HUES6 (cell line): ENCODE results near the gene CDH20.
A peak's percentile ranks its signal among the peaks of the same experiment; 100 is the strongest.

ENCODE experiments used
- H3K27ac ChIP-seq: 2 replicates; pipeline ENCODE4 v1.7.0; 2013; ENCODE audit warnings: low read depth, mild to moderate bottlenecking, low read length, inconsistent platforms
- H3K27me3 ChIP-seq: 2 replicates; pipeline ENCODE4 v1.6.1; 2013; ENCODE audit warnings: low read length; ENCODE audit not compliant: control insufficient read depth, insufficient read depth
- H3K36me3 ChIP-seq: 2 replicates; pipeline ENCODE4 v1.6.1; 2013; ENCODE audit warnings: low read length; ENCODE audit not compliant: control insufficient read depth, insufficient read depth
- H3K4me1 ChIP-seq: 2 replicates; pipeline ENCODE4 v1.6.1; 2013; ENCODE audit warnings: low read length; ENCODE audit not compliant: control insufficient read depth, insufficient read depth
- H3K4me3 ChIP-seq: 2 replicates; pipeline ENCODE4 v1.5.1; 2013; ENCODE audit warnings: low read depth, low read length
- H3K9ac ChIP-seq: one replicate; pipeline ENCODE4 v1.6.1; 2013; ENCODE audit warnings: mild to moderate bottlenecking, low read length
- H3K9me3 ChIP-seq: 2 replicates; pipeline ENCODE4 v1.6.1; 2013; ENCODE audit warnings: low read depth, low read length; ENCODE audit not compliant: control insufficient read depth, insufficient read depth

CDH20 gene

DNA sequence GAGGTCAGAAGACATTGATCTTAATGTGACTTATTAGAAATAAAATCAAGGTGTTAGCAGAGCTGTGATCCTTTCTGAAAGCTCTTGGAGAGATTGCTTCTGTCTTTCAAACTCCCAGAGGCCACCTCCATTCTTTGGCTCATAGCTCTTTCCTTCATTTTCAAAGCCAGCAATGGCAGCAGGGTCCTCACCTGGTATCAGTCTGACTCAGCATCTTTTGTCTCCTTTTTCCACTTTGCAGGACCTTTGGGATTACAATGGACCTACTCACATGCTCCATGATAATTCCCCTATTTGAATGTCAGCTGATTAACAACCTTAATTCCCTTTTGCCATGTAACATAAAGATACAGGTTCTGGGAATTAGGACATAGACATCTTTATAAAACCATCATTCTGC is 6.8 kb upstream of the CDH20 start:
- Histone ChIP-seq H3K9ac (no peak overlapping the region), H3K27me3 (no peaks in the 10 kb centered on the region), H3K4me1 (no peaks in the 10 kb centered on the region), H3K9me3 (no peaks in the 10 kb centered on the region), H3K4me3 (no peak overlapping the region), H3K27ac (no peak overlapping the region), H3K36me3 (no peaks in the 10 kb centered on the region)

DNA sequence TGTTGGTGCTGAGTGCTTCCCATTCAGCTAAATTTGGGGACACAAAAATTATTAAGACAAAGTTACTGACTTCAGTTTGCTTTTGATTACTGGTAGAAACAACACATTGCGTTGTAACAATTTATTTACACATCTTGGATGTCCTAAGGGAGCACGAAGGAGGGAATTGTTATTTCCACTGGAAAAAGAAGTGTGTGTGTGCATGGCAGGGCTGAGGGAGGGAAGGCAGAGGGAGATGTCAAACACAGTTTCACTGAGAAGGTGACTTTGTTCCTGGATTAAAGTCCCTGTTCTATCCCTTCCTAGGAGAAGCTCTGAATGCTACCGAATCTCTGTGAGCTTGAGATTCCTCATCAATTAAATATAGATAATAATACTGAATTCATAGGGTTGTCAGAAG is 3.8 kb upstream of the CDH20 start:
- Histone ChIP-seq H3K9me3 (no peaks in the 10 kb centered on the region), H3K9ac (no peak overlapping the region), H3K4me3 (no peak overlapping the region), H3K27me3 (peaks cover 24% of the 10 kb centered on the region), H3K36me3 (no peaks in the 10 kb centered on the region), H3K4me1 (peaks cover 6% of the 10 kb centered on the region), H3K27ac (no peak overlapping the region)

DNA sequence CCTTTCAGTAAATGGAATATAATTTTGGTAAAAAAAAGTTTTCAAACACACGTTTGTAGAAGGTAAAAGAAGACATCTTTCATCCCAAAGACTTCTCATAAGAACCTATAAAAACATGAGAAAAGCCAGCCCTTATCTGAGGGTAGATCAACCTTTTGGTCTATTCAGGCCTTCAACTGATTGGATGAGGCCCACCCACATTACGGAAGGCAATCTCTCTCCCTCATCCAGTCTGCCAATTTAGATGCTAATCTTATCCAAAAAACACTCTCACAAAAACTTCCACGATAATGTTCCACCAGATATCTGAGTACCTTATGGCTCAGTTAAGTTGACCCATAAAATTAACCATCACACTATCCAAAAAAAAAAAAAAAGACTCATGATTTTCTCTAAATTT is 2.2 kb upstream of the CDH20 start:
- peaks cover 18% of the 10 kb centered on the region for H3K4me1 ChIP-seq
- H3K27me3 ChIP-seq = peaks cover 41% of the 10 kb centered on the region
- no peak overlapping the region for H3K4me3 ChIP-seq
- H3K9me3 ChIP-seq = no peaks in the 10 kb centered on the region
- H3K36me3 ChIP-seq = no peaks in the 10 kb centered on the region
- no peak overlapping the region for H3K9ac ChIP-seq
- no peak overlapping the region for H3K27ac ChIP-seq

DNA sequence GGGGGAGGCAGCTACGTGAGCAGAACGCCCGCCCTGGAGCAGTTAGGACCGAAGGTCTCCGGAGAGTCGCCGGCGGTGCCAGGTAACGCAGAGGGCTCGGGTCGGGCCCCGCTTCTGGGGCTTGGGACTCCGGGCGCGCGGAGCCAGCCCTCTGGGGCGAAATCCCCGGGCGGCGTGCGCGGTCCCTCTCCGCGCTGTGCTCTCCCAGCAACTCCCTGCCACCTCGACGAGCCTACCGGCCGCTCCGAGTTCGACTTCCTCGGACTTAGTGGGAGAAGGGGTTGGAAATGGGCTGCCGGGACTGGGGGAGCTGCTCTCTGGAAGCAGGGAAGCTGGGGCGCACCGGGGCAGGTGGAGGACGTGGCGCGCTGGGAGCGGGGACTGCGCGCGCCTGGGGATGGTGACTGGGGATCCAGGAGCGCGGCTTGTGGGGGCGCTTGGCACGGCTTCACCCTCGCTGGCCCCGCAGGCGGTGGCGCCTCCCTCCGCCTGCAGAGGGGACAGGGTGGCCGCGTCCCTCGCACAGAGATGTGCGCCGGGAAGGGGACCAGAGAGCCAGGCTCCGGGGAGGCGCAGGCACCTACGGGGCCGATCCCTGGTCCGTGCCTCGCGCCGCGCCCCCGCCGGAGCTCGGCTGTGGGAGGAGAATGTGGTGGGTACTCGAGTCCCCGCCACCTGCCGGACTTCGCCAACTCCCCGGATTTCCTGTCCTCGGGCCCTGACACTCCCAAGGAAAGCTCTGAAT is 688 bp downstream of the CDH20 start:
- Histone ChIP-seq H3K9ac (peak overlapping the region; percentile 75), H3K4me3 (peak overlapping the region; percentile 74), H3K9me3 (no peaks in the 10 kb centered on the region), H3K4me1 (peaks cover 20% of the 10 kb centered on the region), H3K27ac (no peak overlapping the region), H3K27me3 (peaks cover 46% of the 10 kb centered on the region), H3K36me3 (no peaks in the 10 kb centered on the region)

DNA sequence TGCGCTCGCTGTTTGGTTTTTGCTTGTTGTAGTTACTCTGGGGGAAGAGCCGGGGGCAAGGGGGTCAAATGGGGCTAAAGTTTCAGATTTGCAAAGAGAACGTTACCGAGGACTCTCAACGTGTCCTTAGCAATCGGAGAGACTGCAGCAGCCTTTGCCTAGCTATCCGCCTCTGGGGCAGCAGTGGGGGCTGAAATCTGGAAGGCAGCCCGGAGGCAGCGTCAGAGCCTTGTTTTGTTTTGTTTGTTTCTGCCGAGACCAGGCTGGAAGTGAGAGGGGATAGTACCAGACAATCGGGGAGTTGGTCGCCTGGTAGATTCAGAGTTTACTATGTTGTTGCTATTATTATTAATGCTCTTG is 1.2 kb downstream of the CDH20 start:
- H3K4me3 ChIP-seq = peak overlapping the region; percentile 74

DNA sequence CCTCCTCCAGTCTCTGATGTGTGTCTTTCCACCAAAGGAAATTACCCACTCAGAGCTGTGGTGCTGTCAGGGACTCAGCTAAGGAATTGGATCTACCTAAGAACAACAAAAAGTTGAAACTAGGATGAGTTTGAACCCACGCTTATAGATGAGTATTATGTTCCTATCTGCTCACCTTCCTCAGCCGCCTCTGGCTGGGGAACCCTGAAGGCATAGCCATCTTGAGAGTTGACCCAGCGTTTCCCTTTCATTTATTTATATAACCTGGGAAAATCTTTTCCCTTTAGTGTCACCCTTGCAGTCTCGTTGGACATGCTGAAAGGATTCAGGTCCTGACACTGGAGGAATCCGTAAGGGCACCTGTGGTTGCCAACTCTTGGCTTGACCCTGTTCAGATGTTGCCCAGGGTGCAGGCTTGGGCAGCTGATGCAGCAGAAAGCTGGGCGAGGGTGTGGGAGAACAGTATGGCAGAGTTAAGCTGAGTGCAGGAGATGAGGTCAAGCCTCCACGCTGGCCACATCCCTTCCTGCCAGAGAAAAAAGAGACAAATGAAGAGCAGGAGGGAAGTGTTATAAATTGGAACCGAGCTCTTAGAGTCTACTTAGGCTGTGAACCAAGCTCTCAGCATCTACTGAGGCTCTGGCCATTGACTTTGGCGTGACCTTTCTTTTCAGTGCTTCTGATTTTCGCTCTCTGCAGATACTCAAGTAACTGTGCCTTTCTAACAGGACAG is 1.9 kb downstream of the CDH20 start:
- Histone ChIP-seq H3K27me3 (peaks cover 46% of the 10 kb centered on the region), H3K4me3 (peak overlapping the region; percentile 74), H3K9me3 (no peaks in the 10 kb centered on the region), H3K27ac (no peak overlapping the region), H3K9ac (no peak overlapping the region), H3K36me3 (no peaks in the 10 kb centered on the region), H3K4me1 (peaks cover 20% of the 10 kb centered on the region)

More for the DNA sequence above, 1.2 kb downstream of the CDH20 start:
- no peaks in the 10 kb centered on the region for H3K36me3 ChIP-seq
- H3K27me3 ChIP-seq = peaks cover 46% of the 10 kb centered on the region
- H3K9me3 ChIP-seq = no peaks in the 10 kb centered on the region
- peaks cover 20% of the 10 kb centered on the region for H3K4me1 ChIP-seq
- H3K9ac ChIP-seq = peak overlapping the region; percentile 75
- no peak overlapping the region for H3K27ac ChIP-seq

DNA sequence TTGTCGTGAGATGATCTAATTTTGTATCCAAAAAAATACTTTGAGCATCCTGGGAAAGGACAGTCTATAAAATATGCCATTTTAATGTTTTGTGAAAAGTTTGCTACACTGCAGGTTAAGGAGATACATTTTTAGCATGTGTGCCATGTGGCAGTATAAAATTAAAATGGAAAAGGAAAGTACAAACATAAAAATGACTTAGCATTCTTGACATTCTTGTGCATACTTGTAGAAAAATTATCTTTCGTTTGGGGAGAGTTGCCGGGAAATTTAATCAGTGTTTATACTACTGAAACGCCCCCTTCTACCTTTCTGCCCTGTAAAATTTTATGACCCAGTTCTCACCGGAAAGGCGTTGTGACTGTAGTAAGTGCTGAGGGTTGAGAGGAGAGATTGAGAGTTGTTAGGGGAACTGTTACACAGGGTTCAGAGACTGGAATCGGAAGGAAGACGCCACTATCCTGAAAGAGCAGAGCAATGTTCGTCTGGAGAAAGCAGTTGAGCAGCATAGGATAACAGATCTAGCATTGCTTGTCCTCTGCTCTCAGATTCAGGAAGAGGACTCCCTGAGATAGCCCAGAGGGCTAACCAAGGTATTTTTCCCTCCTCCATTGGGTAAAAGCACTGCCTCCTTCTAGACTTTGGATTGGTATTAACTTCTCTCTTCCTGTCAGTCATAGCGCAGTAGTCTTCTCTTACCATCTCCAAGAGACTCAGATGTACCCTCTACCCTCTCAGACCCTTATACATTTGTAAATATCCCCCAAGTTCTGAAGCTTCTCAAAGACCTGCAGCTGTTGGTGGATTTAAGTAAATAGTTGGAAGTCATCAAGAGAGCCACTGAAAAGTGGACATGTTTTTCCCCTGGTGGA is 2.7 kb downstream of the CDH20 start:
- H3K36me3 ChIP-seq = no peaks in the 10 kb centered on the region
- no peak overlapping the region for H3K27ac ChIP-seq
- H3K9me3 ChIP-seq = no peaks in the 10 kb centered on the region
- peak overlapping the region; percentile 17; the same call in 1 of the 2 replicates for H3K4me3 ChIP-seq
- peaks cover 46% of the 10 kb centered on the region for H3K27me3 ChIP-seq
- peaks cover 20% of the 10 kb centered on the region for H3K4me1 ChIP-seq
- no peak overlapping the region for H3K9ac ChIP-seq

DNA sequence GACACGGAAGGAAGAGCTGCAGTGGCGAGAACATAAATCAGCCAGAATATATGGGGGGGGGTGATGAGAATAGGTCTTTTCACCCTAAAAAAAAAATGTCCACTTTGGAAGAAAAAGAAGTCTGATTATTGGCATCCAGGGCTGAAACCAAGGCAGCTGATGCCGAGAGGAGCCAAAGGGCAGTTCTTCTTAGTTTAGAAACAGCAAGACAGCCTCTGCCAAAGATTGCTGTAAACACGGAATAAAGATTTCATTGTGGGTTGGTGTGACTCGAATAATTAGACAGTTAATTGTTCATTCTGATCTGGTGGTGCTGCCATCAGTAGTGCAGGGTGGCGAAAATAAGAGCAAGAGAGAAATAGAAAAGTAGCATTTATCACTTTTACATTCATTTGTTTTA is 3.5 kb downstream of the CDH20 start:
- Histone ChIP-seq H3K27me3 (peaks cover 46% of the 10 kb centered on the region), H3K9me3 (no peaks in the 10 kb centered on the region), H3K36me3 (no peaks in the 10 kb centered on the region), H3K27ac (no peak overlapping the region), H3K9ac (no peak overlapping the region), H3K4me1 (peaks cover 20% of the 10 kb centered on the region), H3K4me3 (no peak overlapping the region)

DNA sequence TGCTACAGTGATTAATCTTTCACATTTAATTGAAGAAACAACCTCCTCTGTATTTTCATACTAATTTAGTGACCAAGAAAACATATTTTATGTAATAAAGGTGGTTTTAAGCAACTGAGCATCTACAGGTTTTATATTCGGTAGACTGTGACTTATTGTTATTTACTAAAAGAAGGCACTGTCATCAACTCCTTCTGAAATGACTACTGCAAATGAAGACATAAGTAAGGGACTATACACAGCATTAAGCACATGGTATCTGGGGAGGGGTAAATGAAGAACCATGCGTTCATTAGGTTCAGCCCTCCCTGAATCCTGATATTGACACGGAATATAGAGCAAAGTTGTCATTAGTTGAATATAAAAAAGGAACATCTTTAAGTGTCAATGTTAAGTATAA is 4.3 kb downstream of the CDH20 start:
- H3K27me3 ChIP-seq = peaks cover 40% of the 10 kb centered on the region
- no peak overlapping the region for H3K4me3 ChIP-seq
- H3K36me3 ChIP-seq = no peaks in the 10 kb centered on the region
- peaks cover 20% of the 10 kb centered on the region for H3K4me1 ChIP-seq
- H3K27ac ChIP-seq = no peak overlapping the region
- no peaks in the 10 kb centered on the region for H3K9me3 ChIP-seq
- no peak overlapping the region for H3K9ac ChIP-seq

DNA sequence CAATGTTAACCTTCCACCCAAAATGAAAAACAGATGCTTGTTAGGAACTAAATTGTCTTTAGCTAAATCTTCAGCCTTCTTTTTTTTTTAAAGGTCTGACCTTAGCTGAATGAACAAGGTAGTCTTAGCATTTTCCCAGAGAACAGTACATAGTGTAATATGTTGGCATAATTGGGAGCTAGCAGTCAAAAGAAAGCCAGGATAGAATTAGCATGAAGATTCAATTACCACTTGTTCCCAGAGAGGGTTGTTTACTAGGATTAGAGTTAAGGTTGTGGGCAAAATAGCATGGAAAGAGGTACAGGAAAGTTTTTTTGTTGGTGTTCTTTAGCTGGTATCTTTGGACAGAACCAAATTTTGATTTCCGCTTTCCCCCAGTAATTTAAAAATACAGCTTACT is 6.9 kb downstream of the CDH20 start:
- H3K27ac ChIP-seq = no peak overlapping the region
- no peaks in the 10 kb centered on the region for H3K36me3 ChIP-seq
- H3K27me3 ChIP-seq = peaks cover 15% of the 10 kb centered on the region
- peaks cover 8% of the 10 kb centered on the region; the same call in 1 of the 2 replicates for H3K4me1 ChIP-seq
- no peaks in the 10 kb centered on the region for H3K9me3 ChIP-seq
- no peak overlapping the region for H3K9ac ChIP-seq
- H3K4me3 ChIP-seq = no peak overlapping the region

DNA sequence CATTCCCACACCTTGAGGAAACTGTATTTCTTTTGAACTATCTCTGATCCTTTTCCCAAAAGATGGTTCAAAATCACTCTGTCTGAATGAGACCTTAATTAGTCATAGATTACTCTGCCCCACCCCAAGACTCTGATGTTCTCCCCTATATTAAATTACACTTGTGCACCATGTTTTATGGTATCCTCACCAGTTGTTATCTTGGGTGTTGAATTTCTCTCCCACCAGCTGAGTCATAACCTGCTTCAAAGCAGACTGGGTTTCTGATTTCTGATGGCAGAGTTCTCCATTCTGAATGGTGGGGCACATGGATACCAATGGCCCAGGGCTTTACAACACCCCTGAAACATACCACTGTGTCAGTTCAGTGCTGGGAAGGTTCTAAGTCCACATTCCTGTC is 15.0 kb downstream of the CDH20 start:
- Histone ChIP-seq H3K27me3 (no peaks in the 10 kb centered on the region), H3K27ac (no peak overlapping the region), H3K4me1 (no peaks in the 10 kb centered on the region), H3K9ac (no peak overlapping the region), H3K4me3 (no peak overlapping the region), H3K36me3 (no peaks in the 10 kb centered on the region), H3K9me3 (no peaks in the 10 kb centered on the region)
